ENCODE data around the gene SPATC1L.

DNA sequence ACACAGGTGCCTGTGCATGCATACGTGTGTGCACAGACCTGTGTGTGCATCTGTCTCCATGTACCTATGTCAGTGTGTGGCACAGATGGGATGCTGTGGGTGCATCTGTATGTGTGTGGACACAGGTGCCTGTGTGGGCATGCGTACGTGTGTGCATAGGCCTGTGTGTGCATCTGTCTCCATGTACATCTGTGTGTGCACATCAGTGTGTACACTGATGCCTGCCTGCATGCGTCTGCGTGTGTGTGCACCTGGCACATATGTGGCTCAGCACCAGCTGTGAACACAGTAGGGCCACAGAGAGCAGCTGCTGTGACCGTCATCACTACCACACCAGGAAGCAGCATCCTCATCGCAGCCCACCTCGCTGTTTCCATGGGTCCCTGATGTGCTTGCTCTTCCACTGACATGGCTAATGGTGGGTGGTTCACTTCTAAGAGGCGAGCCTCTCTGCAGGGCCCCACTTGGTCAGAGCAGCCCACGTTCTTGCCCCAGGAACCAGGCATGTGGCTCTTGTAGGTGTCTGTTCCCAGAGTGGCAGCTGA, 9.6 kb upstream of the SPATC1L start:
- TF ChIP-seq ZNF776 (tag by site-specific recombination; IDR thresholded peaks at IDR 0.05; ENCODE audit: borderline replicate concordance), result no peak
- TF ChIP-seq, protein P1, sequence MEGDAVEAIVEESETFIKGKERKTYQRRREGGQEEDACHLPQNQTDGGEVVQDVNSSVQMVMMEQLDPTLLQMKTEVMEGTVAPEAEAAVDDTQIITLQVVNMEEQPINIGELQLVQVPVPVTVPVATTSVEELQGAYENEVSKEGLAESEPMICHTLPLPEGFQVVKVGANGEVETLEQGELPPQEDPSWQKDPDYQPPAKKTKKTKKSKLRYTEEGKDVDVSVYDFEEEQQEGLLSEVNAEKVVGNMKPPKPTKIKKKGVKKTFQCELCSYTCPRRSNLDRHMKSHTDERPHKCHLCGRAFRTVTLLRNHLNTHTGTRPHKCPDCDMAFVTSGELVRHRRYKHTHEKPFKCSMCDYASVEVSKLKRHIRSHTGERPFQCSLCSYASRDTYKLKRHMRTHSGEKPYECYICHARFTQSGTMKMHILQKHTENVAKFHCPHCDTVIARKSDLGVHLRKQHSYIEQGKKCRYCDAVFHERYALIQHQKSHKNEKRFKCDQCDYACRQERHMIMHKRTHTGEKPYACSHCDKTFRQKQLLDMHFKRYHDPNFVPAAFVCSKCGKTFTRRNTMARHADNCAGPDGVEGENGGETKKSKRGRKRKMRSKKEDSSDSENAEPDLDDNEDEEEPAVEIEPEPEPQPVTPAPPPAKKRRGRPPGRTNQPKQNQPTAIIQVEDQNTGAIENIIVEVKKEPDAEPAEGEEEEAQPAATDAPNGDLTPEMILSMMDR (tag by site-specific recombination; IDR thresholded peaks at IDR 0.05), result no peak
- no peak for TF ChIP-seq ZNF2 (tag by site-specific recombination; IDR thresholded peaks at IDR 0.05)
- TF ChIP-seq SETDB1 (IDR thresholded peaks at IDR 0.05; ENCODE audit: insufficient read length, low read length), result no peak
- TF ChIP-seq GLIS2 (tag by site-specific recombination; IDR thresholded peaks at IDR 0.05), result no peak
- TF ChIP-seq ZNF350 (tag by site-specific recombination; IDR thresholded peaks at IDR 0.05), result no peak
- TF ChIP-seq ZBTB7A (tag by site-specific recombination; IDR thresholded peaks at IDR 0.05; ENCODE audit: low read depth), result no peak
- TF ChIP-seq ZNF473 (tag by site-specific recombination; IDR thresholded peaks at IDR 0.05), result no peak
- TF ChIP-seq ZNF416 (tag by site-specific recombination; IDR thresholded peaks at IDR 0.05), result no peak
- TF ChIP-seq ZNF24 (tag by site-specific recombination; IDR thresholded peaks at IDR 0.05), result no peak

Data from HEK293 (cell line).